Measurements from ENCODE around the gene RHBDF1. TPM values are rescaled to one million over a fixed set of nuclear protein-coding genes. Genes with fewer than 3 reads are reported as not detected.
"Not testable (repeated sequence)": the region's sequence is repeated elsewhere in the genome, so short reads cannot be mapped to it uniquely, and the experiment has no call there.

The RHBDF1 gene
- total RNA-seq, 1 experiment from 2014 or later = 26.3 TPM

DNA sequence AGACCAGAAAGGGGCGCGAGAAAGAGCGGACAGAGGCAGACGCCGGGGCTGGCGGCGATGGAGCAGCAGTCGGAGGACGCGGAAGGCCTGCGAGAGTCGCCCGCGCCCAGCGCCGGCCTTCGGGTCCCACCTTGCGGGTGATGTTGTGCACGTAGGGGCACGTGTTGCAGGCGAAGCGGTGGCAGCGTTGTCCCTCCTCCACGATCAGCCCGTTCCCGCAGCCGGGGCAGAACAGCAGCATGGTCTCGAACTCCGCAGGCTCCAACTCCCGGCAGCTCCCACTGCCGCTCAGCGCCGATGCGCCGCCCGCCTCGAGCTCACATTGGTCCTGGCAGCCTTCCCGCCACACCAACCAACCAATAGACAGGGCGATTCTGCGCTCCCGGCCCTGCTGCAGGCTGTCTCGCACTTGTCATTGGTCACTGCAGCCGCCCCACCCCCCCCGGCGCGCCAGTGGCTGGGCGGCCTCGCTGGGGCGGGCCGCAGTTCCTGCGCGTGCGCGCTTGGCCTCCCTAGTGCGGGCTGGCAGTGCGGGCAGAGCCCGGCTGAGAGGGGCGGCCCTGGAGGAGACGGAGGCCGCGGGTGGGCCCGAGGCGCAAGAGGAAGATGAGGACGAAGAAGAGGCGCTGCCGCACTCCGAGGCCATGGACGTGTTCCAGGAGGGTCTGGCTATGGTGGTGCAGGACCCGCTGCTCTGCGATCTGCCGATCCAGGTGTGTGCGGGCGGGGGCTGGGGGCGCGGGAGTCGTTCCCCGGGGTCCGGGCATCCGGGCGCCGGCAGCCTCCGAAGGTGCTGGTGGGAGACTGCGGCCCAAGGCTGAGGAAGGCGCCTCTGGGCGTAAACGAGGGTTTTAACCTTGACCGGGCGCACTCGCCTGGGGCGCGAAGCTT is 18.8 kb downstream of the RHBDF1 start, which contains the start of the genes POLR3K and SNRNP25:
Gene POLR3K (minus strand): TSS at position 263 of the 891 bp plus-strand sequence. CDS start 22 bp downstream, at position 241.
Gene SNRNP25 (plus strand): TSS at position 483 of the 891 bp plus-strand sequence. CDS start 189 bp downstream, at position 672.
- DNase-seq (ENCODE audit: unreplicated experiment) = peak; percentile 97
- Mint-ChIP-seq H3K4me3 (ENCODE audit: unreplicated experiment) (peak within 1 kb of the TSS; percentile 98), H3K9me3 (ENCODE audit: unreplicated experiment) (no peaks in the 10 kb centered on the region), H3K27me3 (ENCODE audit: insufficient read depth, unreplicated experiment) (no peaks in the 10 kb centered on the region), H3K36me3 (ENCODE audit: insufficient read depth, unreplicated experiment) (peaks cover 40% of the 10 kb centered on the region), H3K27ac (ENCODE audit: low read depth, unreplicated experiment) (peak within 1 kb of the TSS; percentile 92), H3K4me1 (ENCODE audit: insufficient read depth, unreplicated experiment) (peaks cover 5% of the 10 kb centered on the region)
- POLR2A ChIA-PET = interaction anchor here (0.6 to 2.0 kb wide), 12 partner anchors 9 to 539 kb away, joined by 3 to 10 read pairs (median 4); partner anchors contain the start of gene RHBDF1
- CTCF ChIA-PET = interaction anchor here (0.7 to 1.0 kb wide), 4 partner anchors 10 to 30 kb away, joined by 3 to 7 read pairs (median 4); no protein-coding TSS in a partner anchor
- TF ChIP-seq, protein P1, sequence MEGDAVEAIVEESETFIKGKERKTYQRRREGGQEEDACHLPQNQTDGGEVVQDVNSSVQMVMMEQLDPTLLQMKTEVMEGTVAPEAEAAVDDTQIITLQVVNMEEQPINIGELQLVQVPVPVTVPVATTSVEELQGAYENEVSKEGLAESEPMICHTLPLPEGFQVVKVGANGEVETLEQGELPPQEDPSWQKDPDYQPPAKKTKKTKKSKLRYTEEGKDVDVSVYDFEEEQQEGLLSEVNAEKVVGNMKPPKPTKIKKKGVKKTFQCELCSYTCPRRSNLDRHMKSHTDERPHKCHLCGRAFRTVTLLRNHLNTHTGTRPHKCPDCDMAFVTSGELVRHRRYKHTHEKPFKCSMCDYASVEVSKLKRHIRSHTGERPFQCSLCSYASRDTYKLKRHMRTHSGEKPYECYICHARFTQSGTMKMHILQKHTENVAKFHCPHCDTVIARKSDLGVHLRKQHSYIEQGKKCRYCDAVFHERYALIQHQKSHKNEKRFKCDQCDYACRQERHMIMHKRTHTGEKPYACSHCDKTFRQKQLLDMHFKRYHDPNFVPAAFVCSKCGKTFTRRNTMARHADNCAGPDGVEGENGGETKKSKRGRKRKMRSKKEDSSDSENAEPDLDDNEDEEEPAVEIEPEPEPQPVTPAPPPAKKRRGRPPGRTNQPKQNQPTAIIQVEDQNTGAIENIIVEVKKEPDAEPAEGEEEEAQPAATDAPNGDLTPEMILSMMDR (IDR thresholded peaks at IDR 0.05; ENCODE audit: unreplicated experiment) = no peak
- intact Hi-C loops (cut with micrococcal nuclease) = loop anchor here (1.0 kb wide), 1 partner anchor 41 kb away; no protein-coding TSS in a partner anchor
- BruUV-seq (replicated peaks) = no TSS peak

DNA sequence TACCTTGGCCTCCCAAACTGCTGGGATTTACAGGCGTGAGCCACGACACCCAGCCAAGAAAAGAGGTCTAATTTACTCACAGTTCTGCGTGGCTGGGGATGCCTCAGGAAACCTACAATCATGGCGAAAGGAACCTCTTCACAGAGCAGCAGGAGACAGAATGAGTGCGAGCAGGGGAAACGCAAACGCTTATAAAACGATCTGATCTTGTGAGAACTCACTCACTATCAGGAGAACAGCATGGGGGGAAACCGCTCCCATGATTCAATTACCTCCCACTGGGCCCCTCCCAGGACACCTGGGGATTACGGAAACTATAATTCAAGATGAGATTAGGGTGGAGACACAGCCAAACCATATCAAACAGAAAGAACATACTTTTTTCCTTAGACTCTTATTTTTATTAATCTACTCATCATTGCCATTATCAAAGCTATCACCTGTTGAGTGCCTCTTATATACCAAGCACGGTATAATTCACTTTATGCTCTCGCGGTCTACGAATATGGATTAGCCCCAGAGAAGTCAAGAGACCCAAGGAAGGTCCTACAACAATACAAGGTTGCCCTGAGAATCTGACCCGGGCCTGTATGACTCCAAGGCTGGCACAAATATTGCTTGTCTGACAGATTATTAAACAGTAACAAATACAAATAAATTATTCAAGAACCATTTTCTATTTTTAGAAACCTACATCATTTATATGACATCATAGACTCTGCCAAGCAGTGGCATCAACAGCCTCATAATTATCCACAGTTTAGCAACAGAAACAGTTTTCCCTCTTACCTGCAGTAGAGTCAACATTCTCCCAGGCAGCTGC is 21.5 kb downstream of the RHBDF1 start:
- intact Hi-C loops (cut with micrococcal nuclease) = no loop called here
- no peaks in the 10 kb centered on the region for H3K27me3 Mint-ChIP-seq (ENCODE audit: insufficient read depth, unreplicated experiment)
- BruUV-seq (replicated peaks) = TSS peak; percentile 17
- TF ChIP-seq, protein P1 (IDR thresholded peaks at IDR 0.05; ENCODE audit: unreplicated experiment) = no peak
- H3K36me3 Mint-ChIP-seq (ENCODE audit: insufficient read depth, unreplicated experiment) = peaks cover 54% of the 10 kb centered on the region
- DNase-seq (ENCODE audit: unreplicated experiment) = no peak
- peaks cover 5% of the 10 kb centered on the region for H3K4me1 Mint-ChIP-seq (ENCODE audit: insufficient read depth, unreplicated experiment)
- peak overlapping the region; percentile 98 for H3K4me3 Mint-ChIP-seq (ENCODE audit: unreplicated experiment)
- ChIA-PET CTCF (no interaction called here), POLR2A (interaction anchor here (0.7 to 1.6 kb wide), 2 partner anchors 26 to 372 kb away, joined by 3 to 4 read pairs; no protein-coding TSS in a partner anchor)
- H3K27ac Mint-ChIP-seq (ENCODE audit: low read depth, unreplicated experiment) = peak overlapping the region; percentile 54
- H3K9me3 Mint-ChIP-seq (ENCODE audit: unreplicated experiment) = no peaks in the 10 kb centered on the region

DNA sequence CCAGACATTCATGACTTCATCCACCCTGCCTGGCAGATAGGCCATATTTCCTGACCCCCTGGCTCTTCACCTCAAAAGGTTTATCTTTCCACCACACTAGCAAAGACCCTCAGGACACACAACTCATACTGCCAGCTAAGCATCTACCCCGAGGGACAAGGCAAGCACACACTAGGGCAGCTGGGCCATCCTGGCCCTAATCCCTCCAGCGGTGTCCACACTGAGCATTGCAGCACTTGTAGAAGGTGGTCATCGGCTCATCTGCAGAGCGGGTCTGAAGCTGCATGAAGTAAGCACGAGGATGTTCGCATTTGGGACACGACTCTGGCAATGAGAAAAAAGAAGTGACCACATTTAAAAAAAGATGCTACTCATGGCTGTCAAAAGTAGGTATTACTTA is 25.2 kb downstream of the RHBDF1 start:
- POLR2A ChIA-PET = interaction anchor here (1.9 kb wide), 1 partner anchor 25 kb away, joined by 7 read pairs; no protein-coding TSS in a partner anchor
- no peaks in the 10 kb centered on the region for H3K27me3 Mint-ChIP-seq (ENCODE audit: insufficient read depth, unreplicated experiment)
- CTCF ChIA-PET = no interaction called here

DNA sequence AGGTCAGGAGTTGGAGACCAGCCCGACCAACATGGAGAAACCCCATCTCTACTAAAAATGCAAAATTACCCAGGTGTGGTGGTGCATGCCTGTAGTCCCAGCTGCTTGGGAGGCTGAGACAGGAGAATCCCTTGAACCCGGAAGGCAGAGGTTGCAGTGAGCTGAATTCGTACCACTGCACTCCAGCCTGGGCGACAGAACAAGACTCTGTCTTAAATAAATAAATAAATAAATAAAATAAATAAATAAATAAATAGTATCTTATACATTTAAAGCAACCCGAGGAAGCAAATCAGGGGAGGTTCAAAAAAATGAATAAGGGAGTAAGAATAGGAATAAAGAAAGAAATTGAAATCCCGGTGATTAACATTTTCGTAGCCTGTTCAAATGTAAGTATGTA is 25.9 kb downstream of the RHBDF1 start:
- H3K36me3 Mint-ChIP-seq (ENCODE audit: insufficient read depth, unreplicated experiment) = peaks cover 71% of the 10 kb centered on the region
- DNase-seq (ENCODE audit: unreplicated experiment); intact Hi-C loops (cut with micrococcal nuclease); H3K27me3 Mint-ChIP-seq (ENCODE audit: insufficient read depth, unreplicated experiment); BruUV-seq (replicated peaks); H3K9me3 Mint-ChIP-seq (ENCODE audit: unreplicated experiment); CTCF ChIA-PET; H3K4me1 Mint-ChIP-seq (ENCODE audit: insufficient read depth, unreplicated experiment); H3K4me3 Mint-ChIP-seq (ENCODE audit: unreplicated experiment); H3K27ac Mint-ChIP-seq (ENCODE audit: low read depth, unreplicated experiment): not testable (repeated sequence)
- POLR2A ChIA-PET = interaction anchor here (1.9 kb wide), 1 partner anchor 25 kb away, joined by 7 read pairs; no protein-coding TSS in a partner anchor

More for the DNA sequence above, 25.2 kb downstream of the RHBDF1 start:
- intact Hi-C loops (cut with micrococcal nuclease) = no loop called here
- TF ChIP-seq, protein P1 (IDR thresholded peaks at IDR 0.05; ENCODE audit: unreplicated experiment) = no peak
- Mint-ChIP-seq H3K4me3 (ENCODE audit: unreplicated experiment) (no peak overlapping the region), H3K27ac (ENCODE audit: low read depth, unreplicated experiment) (no peak overlapping the region), H3K4me1 (ENCODE audit: insufficient read depth, unreplicated experiment) (no peaks in the 10 kb centered on the region), H3K9me3 (ENCODE audit: unreplicated experiment) (no peaks in the 10 kb centered on the region), H3K36me3 (ENCODE audit: insufficient read depth, unreplicated experiment) (peaks cover 64% of the 10 kb centered on the region)
- no peak for DNase-seq (ENCODE audit: unreplicated experiment)
- BruUV-seq (replicated peaks) = no TSS peak
